EL (cell line): ENCODE measurements around the gene BIRC3.

ENCODE experiments used
- DNase-seq: peaks from one replicate; pipeline ENCODE4 v3.0.0-alpha.2; 2016

BIRC3 gene

GRCh38 chr11:102317099-102317767 is at the start of gene BIRC3:
Gene BIRC3 (plus strand): TSS chr11:102317484. CDS start chr11:102324510, 7,026 bp downstream.
- peak; percentile 95 for DNase-seq

DNA sequence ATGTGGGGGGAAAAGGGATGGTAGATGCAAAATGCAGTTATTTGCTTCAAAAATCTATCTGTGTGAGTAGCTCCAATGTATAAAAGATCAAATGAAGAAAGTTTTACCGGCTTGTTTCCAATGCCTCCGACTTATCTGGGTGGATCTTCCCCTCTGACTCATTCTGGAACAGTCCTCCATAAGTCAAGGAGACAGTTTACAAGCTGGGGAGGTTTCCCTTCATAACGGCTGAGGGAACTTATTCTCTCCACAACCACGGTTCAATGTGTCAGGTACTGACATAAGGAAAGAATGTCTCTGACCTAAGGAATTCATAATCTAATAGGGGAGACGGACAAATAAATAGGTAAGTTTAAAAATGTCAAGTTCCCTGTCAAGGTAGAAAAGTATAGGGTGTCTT is 49.7 kb upstream of the BIRC3 start:
- peak; percentile 71 for DNase-seq

DNA sequence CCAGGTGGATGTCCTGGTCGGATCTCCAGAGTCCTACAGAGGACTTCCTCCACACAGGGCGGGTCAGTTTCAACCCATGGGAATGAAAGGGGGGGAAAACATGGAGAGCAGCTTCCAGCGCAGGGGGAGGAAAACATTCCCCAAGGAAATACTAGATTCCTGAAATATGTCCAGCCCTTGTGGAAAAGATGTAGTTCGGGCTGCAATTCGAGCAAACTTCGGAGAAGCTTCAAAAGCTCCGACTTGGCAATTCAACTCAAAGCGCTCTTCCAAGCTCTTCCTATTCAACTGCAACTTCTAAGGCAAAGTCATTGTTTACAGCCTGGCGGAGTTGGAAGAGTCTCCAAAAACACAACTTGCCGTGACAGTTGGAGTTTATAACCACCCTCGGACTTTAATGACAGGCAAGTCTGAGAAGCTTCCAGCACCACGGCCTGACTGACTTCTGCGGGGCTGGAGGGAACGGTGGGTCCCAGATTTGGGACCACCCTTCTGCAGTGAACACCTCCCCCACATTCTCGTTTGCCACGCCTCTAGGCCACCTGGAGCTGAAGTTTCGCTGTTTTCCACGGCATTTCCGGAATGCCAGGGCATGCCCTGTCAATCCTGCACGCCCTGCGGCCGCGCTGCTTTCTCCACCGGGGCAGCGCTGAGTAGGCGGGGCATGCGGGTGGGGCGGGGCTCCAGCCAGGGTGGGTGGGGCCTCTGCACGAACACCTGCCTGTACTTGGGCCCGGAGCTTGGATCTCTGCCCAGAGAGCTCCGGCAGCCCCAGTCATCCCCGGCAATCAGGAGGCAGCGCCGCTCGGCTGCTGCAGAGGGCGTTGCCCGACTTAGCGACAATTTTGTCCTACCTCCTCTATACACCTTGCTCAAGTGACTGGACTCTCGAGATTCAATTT is 49.0 kb upstream of the BIRC3 start:
- DNase-seq = peak; percentile 12

GRCh38 chr11:102268985-102269470 is 48.3 kb upstream of the BIRC3 start:
- DNase-seq = no peak

DNA sequence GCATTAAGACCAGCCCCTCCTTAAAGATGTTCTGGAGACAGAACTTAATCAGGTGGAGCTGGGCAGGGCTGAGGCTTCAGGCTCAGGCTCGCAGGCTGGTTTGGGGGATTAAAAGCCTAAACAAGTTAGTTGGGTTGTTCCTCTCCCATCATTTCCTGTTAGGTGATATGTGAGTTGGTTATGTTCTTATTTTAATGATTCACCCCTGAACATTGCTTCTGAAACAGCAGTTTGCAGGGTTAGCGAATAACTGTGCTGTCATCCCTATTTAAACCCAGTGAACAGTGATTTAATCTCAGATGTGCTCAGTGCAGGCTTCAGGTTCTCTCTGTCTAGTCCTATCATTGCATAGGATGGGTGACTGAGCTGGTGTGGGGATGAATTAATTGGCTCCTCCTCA is 47.4 kb upstream of the BIRC3 start:
- peak; percentile 66 for DNase-seq

- no peak for DNase-seq
Observed at GRCh38 chr11:102272047-102272824, 45.0 kb upstream of the BIRC3 start.

GRCh38 chr11:102274628-102275027 is 42.7 kb upstream of the BIRC3 start:
- no peak for DNase-seq

DNA sequence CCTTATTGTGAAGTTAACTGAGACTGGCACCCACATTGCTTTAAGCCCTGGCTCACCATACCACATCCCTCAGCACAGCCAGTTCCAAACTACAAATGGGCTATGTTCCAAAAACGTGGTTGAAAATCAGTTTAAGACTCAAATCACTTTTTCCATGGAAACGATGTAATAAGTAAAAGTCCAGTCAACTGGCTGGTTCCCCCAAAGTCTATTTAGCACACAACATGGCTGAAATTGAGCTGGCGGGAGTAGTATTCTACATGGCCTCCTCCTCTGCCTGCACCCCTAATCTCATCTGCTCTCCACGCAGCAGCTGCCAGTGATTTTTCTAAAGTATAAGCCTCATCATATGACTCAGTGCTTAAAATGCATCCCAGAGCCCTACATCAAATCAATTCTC is 40.9 kb upstream of the BIRC3 start:
- peak; percentile 13 for DNase-seq

GRCh38 chr11:102276783-102277182 is 40.5 kb upstream of the BIRC3 start:
- peak; percentile 40 for DNase-seq

GRCh38 chr11:102279641-102280170 is 37.6 kb upstream of the BIRC3 start:
- DNase-seq = peak; percentile 72

DNA sequence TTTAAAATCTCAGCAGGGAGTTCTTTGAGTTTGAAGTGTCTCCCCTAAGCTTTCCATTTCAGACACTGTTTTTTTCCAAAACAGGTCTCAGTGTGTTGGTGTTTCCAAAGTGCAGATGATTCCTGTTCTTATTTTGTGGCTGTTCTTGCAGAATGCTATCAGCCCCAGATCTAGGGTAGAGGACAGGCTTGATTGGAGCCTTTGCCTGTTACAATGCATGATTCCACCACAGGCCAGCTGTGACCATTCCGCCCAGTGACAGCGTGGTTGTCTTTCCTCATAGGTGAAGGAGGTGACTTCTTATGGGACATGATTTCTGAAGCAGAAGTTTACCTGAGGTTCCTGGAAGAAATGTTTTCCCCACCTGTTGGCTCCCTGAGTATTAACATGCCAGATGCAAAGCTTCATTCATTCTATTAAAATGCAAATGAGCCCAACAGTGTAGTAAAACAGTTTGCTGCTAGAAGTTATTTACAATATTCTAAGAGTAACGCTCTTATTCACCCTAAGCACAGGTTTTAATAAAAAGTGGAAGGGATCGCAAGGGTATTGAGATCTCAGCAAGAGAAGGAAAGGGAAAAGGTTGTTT is 36.9 kb upstream of the BIRC3 start:
- no peak for DNase-seq

DNA sequence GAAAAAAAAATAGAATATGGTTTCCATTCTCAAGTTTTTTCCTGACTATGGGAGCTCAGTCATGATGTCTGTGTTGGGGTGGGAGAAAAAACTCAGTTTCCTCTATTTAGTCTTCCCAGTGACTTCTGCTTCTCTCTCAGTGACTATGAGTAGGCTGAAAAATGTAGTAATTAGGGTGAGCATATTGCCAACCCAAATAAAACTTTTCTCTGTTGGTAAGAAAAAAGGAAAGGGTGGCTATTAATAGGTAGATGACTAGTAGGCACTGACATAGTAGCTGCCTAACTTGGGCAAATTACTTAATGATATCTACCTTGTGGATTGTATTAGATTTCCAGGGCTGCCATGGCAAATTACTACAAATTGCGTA is 34.2 kb upstream of the BIRC3 start:
- no peak for DNase-seq

DNA sequence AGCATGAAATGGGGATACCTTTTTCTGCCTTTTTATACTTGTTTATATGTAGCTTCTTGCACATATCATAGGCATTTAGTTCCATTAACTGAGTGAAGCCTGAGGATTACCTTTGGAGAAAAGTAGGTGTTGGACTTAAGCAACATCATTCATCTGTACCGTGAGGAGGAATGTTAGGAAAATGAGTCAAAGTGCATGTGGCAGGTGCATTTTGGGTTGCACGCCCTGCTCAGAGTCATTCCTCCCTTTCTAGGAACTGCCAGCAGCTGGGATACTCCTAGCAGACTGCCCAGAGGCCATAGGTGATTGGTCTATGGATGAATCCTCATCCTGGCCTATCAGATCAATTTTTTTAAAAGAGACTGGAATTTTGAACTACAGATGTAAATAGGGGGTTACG is 33.3 kb upstream of the BIRC3 start:
- no peak for DNase-seq

DNA sequence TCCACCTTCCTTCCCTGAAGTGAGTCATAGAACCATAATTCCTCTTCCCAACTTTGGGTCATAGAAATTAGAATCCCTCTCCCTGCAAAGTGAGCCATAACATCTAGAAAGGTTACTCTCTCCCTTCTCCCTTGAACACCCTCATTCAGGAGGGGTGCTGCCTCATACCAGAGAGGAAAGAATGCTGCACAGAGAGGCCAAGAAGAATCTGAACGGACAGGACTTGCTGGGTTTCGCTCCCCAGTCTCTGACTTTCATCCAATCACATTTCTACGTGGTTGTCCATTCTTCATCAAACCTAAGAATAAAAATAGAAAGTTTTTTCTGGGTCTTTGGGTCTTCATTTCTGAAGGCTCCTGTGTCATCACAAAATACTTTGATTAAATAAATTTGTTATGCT is 31.0 kb upstream of the BIRC3 start:
- DNase-seq = no peak

DNA sequence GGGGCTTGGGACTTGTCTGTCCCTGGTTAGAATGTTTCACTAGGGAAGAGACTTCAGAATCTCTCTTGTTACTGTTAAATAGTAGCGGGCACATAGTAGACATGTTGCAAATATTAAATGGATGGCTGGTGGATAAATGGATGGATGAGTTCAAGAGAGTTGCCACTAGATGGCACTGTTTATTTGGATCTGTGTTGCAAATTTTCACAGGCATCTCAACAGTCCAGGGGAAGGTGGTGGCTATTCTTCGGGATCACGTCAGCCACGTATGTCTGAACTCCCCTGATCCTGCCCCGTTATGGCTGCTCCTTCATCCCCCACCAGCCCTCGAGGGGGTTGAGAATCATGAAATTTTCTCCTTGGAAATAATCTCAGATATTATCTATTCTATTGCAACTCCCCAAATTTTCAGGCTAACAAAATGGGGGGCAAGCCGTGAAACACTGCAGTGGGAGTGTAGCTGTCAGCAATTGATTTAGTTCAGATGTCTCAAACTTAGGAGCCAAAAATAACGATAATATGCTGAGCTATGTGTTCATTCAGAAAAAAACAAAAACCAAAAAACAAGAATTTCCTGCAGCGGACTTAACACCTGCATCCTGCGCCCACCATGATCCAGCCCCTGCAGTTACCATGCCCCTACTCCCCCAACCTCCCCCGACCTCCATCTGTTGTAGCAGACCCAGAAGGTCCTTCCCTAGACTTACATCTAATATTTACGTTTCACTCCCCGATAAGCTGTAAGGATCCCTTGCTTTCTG is 29.1 kb upstream of the BIRC3 start:
- DNase-seq = peak; percentile 84

DNA sequence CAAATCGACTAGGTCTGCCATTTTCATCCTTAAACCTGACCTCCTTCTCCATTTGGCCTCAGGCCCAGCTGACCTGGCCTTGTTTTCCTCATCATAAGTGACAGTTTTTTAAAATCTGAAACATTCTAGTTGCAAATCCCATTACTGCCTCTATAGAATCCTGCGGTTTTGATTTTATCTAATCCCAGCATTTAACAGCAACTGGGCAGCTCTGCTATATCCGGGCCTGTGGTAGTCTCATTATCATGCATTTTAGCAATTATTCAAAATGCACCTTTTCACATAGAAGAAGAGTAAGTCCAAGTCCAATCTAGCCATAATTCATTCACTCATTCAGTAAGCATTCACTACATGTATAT is 28.6 kb upstream of the BIRC3 start:
- no peak for DNase-seq

DNA sequence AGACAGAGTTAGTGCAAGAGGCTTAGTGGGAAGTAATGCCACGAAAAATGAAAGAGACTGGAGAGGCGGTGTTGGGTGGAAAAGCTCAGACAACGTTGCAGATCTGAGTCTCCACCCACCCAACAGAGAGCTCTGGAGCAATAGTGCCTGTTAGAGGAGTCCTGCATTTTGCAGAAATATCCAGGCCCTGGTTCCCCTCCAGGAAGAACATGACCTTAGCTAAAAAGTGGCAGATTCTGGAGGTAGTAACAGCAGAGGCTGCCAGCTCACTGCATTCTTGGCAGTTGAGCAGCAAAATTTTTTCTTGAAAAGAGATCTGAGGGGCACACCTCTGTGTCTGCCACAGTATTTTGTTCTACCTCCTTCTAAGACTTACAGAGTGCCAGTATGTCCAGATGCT is 27.7 kb upstream of the BIRC3 start:
- DNase-seq = peak; percentile 18

- DNase-seq = no peak
Observed at GRCh38 chr11:102291831-102292230, 25.5 kb upstream of the BIRC3 start.

GRCh38 chr11:102292933-102293332 is 24.4 kb upstream of the BIRC3 start:
- DNase-seq = no peak

GRCh38 chr11:102293873-102294601 is 23.2 kb upstream of the BIRC3 start:
- peak; percentile 59 for DNase-seq

- no peak for DNase-seq
Observed at GRCh38 chr11:102295045-102295444, 22.2 kb upstream of the BIRC3 start.
